B cell (primary cell): ENCODE results near the gene MDK. TPM values are rescaled to one million over a fixed set of nuclear protein-coding genes. Genes with fewer than 3 reads are reported as not detected.

Experiments
- ATAC-seq: fragments of 200-7000 bp; cut with Tn5 transposase; one replicate; pipeline ENCODE4 v1.10.0; 2021; ENCODE audit warnings: low read depth, mild to moderate bottlenecking, moderate number of reproducible peaks, moderate library complexity
- CTCF ChIA-PET: fragments of 350-600 bp; sonication (Branson Sonifier 250); formaldehyde crosslinking; loops from one replicate; lab custom pipeline; 2021; ENCODE audit warnings: antibody characterized with exemption, inconsistent platforms; lab: Charles Lee
- POLR2A ChIA-PET: fragments of 350-600 bp; sonication (Branson Sonifier 250); formaldehyde crosslinking; loops from one replicate; lab custom pipeline; 2021; ENCODE audit warnings: antibody characterized with exemption; lab: Charles Lee
- DNase-seq: peaks from one replicate; pipeline ENCODE4 v3.0.0; 2013
- H2AFZ ChIP-seq: 2 replicates; pipeline ENCODE4 v1.6.1; 2012; ENCODE audit warnings: mild to moderate bottlenecking, low read depth, low read length; ENCODE audit not compliant: insufficient read depth, poor library complexity, severe bottlenecking
- H3K27ac ChIP-seq, 2 donors: 1 replicate in 1 of 2; 2 replicates in 1 of 2; pipeline ENCODE4 v1.5.1; 2012 to 2013; ENCODE audit warnings: low read length in 2 of 2, mild to moderate bottlenecking in 2 of 2, moderate library complexity in 1 of 2
- H3K27me3 ChIP-seq, 4 experiments: fragments of 200-600 bp in 1 of 4; sonication (generic) in 1 of 4; replicated peaks in 1 of 4; 1 replicate in 2 of 4; 2 replicates in 2 of 4; pipeline versions ENCODE4 v1.6.1 to v1.7.0; 2013 to 2016; ENCODE audit warnings: low read length in 3 of 4, mild to moderate bottlenecking in 2 of 4, mixed read lengths in 1 of 4, moderate library complexity in 1 of 4; ENCODE audit not compliant: insufficient read depth in 4 of 4, control insufficient read depth in 3 of 4; ENCODE audit errors: control extremely low read depth in 1 of 4
- H3K36me3 ChIP-seq, 2 experiments: replicated peaks in 1 of 2; 1 replicate in 1 of 2; 2 replicates in 1 of 2; pipeline versions ENCODE4 v1.6.1 to v1.7.1; 2013; ENCODE audit warnings: low read length in 1 of 2; ENCODE audit not compliant: insufficient read depth in 2 of 2, control insufficient read depth in 1 of 2; ENCODE audit errors: control extremely low read depth in 1 of 2, extremely low read depth in 1 of 2
- H3K4me1 ChIP-seq, 2 donors: fragments of 200-600 bp in 1 of 2; sonication (generic) in 1 of 2; 1 replicate in 1 of 2; 2 replicates in 1 of 2; pipeline versions ENCODE4 v1.5.1 to v1.6.1; 2013 to 2017; ENCODE audit warnings: low read length in 2 of 2; ENCODE audit not compliant: control insufficient read depth in 2 of 2, insufficient read depth in 2 of 2
- H3K4me2 ChIP-seq: replicated peaks from 2 replicates; pipeline ENCODE3; 2012; ENCODE audit warnings: mild to moderate bottlenecking, low read depth, low read length; ENCODE audit not compliant: poor library complexity, severe bottlenecking
- H3K4me3 ChIP-seq, 5 experiments: fragments of 200-600 bp in 1 of 5; sonication (generic) in 1 of 5; 1 replicate in 3 of 5; 2 replicates in 2 of 5; pipeline versions ENCODE4 v1.5.1 to v1.7.0; 2011 to 2016; ENCODE audit warnings: low read length in 4 of 5, mild to moderate bottlenecking in 4 of 5, low read depth in 2 of 5, control low read depth in 1 of 5, moderate library complexity in 1 of 5; ENCODE audit not compliant: insufficient read depth in 1 of 5; ENCODE audit errors: control extremely low read depth in 1 of 5, extremely low read depth in 1 of 5
- H3K79me2 ChIP-seq: fragments of 200-600 bp; sonication (generic); one replicate; pipeline ENCODE4 v1.6.0; 2016; ENCODE audit warnings: low read length; ENCODE audit not compliant: control insufficient read depth, insufficient read depth
- H3K9ac ChIP-seq: fragments of 200-600 bp; sonication (generic); 2 replicates; pipeline ENCODE4 v1.6.1; 2017; ENCODE audit warnings: mild to moderate bottlenecking, low read length, moderate library complexity
- H3K9me3 ChIP-seq, 3 donors: one replicate each; pipeline versions ENCODE4 v1.6.1 to v1.7.1; 2013; ENCODE audit warnings: low read length in 2 of 3; ENCODE audit not compliant: control insufficient read depth in 2 of 3, insufficient read depth in 1 of 3; ENCODE audit errors: control extremely low read depth in 1 of 3
- H4K20me1 ChIP-seq: 2 replicates; pipeline ENCODE4 v1.6.0; 2012; ENCODE audit warnings: mild to moderate bottlenecking, low read length; ENCODE audit not compliant: insufficient read depth, control insufficient read depth, poor library complexity, severe bottlenecking
- H3K27ac Mint-ChIP-seq: one replicate; pipeline ENCODE4 v1.8.0; 2021; ENCODE audit warnings: mixed read lengths
- H3K27me3 Mint-ChIP-seq: one replicate; pipeline ENCODE4 v1.8.0; 2021; ENCODE audit warnings: mixed read lengths
- H3K4me1 Mint-ChIP-seq: one replicate; pipeline ENCODE4 v1.8.0; 2021; ENCODE audit warnings: mixed read lengths
- H3K4me3 Mint-ChIP-seq: one replicate; pipeline ENCODE4 v1.8.0; 2021; ENCODE audit warnings: mixed read lengths
- H3K9me3 Mint-ChIP-seq: one replicate; pipeline ENCODE4 v1.8.0; 2022; ENCODE audit warnings: mixed read lengths; ENCODE audit not compliant: insufficient read depth
- EZH2 ChIP-seq: IDR thresholded peaks from 2 replicates; pipeline ENCODE4 v1.6.1; 2012; ENCODE audit warnings: borderline replicate concordance, low read depth, mild to moderate bottlenecking, moderate library complexity, low read length; ENCODE audit not compliant: insufficient read depth, poor library complexity, severe bottlenecking
- intact Hi-C: fragments of 100-400 bp; cut with micrococcal nuclease; formaldehyde crosslinking; loops from one replicate; pipeline ENCODE4 v1.10.0; 2022
- polyA plus RNA-seq: library from polyadenylated mRNA; depleted of rRNA; stranded (reverse); fragments of >200 nt; gene quantifications from 2 replicates; pipeline ENCODE4 v1.2.3, GENCODE V29; 2012
- small RNA-seq: library from RNA; depleted of rRNA; stranded (forward); fragments of <200 nt; gene quantifications from one replicate; pipeline ENCODE3, GENCODE V24; 2012; ENCODE audit warnings: low replicate concordance, low read depth; ENCODE audit not compliant: insufficient read length
- total RNA-seq, 2 donors: library from RNA; stranded (reverse); fragments of 120-200 nt in 1 of 2; gene quantifications; 1 replicate in 1 of 2; 2 replicates in 1 of 2; pipeline versions ENCODE4 v1.2.3 to v1.2.4, GENCODE V29; 2013 to 2022
- TF ChIP-seq, protein P1 (sequence below): fragments of 200-600 bp; IDR thresholded peaks from one replicate; pipeline ENCODE4 v1.8.0; 2022; ENCODE audit warnings: antibody characterized with exemption, mild to moderate bottlenecking

The MDK gene
- total and polyA plus RNA-seq, 2 donors (not counting 1 experiment from before 2014, with no cell fraction given), result 1.5 to 2.6 TPM

DNA sequence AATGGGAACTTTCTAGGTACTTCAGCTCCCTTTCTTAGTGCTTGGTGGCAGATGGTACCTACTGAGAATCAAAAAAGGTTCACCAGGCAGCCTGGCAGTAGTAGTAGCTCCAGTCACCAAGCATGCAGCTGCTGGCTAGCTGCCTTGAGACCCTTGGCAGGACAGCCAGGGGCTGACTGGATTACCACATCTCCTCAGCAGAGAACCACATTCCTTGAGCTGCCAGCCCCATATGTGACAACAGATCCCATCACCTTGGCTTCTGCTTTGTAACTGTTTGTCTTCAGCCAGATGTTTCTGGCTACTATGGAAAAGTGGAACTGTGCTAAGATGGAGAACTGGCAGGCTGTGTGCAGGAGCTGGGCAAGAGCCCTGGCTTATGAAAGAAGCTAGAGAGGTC is 49.7 kb downstream of the MDK start:
- Histone ChIP-seq H3K27ac (no peak overlapping the region), H3K4me2 (no peak overlapping the region), H3K9me3 (no peaks in the 10 kb centered on the region), H3K4me3 (no peak overlapping the region), H4K20me1 (peaks cover 5% of the 10 kb centered on the region), H3K79me2 (no peaks in the 10 kb centered on the region), H3K36me3 (peaks cover 0 to 63% of the 10 kb centered on the region in 2 experiments), H3K4me1 (no peaks in the 10 kb centered on the region), H2AFZ (no peak overlapping the region), H3K27me3 (no peaks in the 10 kb centered on the region), H3K9ac (no peak overlapping the region)
- no peaks in the 10 kb centered on the region for H3K4me1 Mint-ChIP-seq
- POLR2A ChIA-PET, result no interaction called here
- DNase-seq (no peak), ATAC-seq (no peak)
- CTCF ChIA-PET, result no interaction called here
- H3K27me3 Mint-ChIP-seq, result no peaks in the 10 kb centered on the region
- H3K27ac Mint-ChIP-seq, result no peak overlapping the region
- intact Hi-C loops, result no loop called here
- no peak overlapping the region for H3K4me3 Mint-ChIP-seq
- TF ChIP-seq, protein P1, sequence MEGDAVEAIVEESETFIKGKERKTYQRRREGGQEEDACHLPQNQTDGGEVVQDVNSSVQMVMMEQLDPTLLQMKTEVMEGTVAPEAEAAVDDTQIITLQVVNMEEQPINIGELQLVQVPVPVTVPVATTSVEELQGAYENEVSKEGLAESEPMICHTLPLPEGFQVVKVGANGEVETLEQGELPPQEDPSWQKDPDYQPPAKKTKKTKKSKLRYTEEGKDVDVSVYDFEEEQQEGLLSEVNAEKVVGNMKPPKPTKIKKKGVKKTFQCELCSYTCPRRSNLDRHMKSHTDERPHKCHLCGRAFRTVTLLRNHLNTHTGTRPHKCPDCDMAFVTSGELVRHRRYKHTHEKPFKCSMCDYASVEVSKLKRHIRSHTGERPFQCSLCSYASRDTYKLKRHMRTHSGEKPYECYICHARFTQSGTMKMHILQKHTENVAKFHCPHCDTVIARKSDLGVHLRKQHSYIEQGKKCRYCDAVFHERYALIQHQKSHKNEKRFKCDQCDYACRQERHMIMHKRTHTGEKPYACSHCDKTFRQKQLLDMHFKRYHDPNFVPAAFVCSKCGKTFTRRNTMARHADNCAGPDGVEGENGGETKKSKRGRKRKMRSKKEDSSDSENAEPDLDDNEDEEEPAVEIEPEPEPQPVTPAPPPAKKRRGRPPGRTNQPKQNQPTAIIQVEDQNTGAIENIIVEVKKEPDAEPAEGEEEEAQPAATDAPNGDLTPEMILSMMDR, result no peak
- TF ChIP-seq EZH2, result no peak
- H3K9me3 Mint-ChIP-seq, result no peaks in the 10 kb centered on the region

Small RNA genes lying within 50 kb of the gene (small RNA-seq; reads per million reads assigned to genes)
- gene MIR4688, result not detected

Other genes starting within 250 kb of the MDK start
- not detected in 2 replicates for gene CREB3L1, start 104.0 kb upstream of the MDK start, total RNA-seq
- gene CREB3L1, start 104.0 kb upstream of the MDK start, polyA plus RNA-seq, result 0.09 TPM in 1 of 2 replicates, not detected in the other
- gene DGKZ, start 34.2 kb upstream of the MDK start, total RNA-seq, result 56.6 and 60.9 TPM in 2 replicates
- gene DGKZ, start 34.2 kb upstream of the MDK start, polyA plus RNA-seq, result 79.5 and 84.5 TPM in 2 replicates
- gene CHRM4, start 10.1 kb downstream of the MDK start, total RNA-seq, result 0.49 TPM in 1 of 2 replicates, not detected in the other
- gene CHRM4, start 10.1 kb downstream of the MDK start, polyA plus RNA-seq, result 1.4 and 2.7 TPM in 2 replicates
- gene AMBRA1, start 212.4 kb downstream of the MDK start, total RNA-seq, result 36.1 and 47.4 TPM in 2 replicates
- gene AMBRA1, start 212.4 kb downstream of the MDK start, polyA plus RNA-seq, result 13.8 and 16.8 TPM in 2 replicates
- 6.7 and 8.0 TPM in 2 replicates for gene HARBI1, start 235.6 kb downstream of the MDK start, total RNA-seq
- 7.7 and 12.6 TPM in 2 replicates for gene HARBI1, start 235.6 kb downstream of the MDK start, polyA plus RNA-seq
- gene ATG13, start 235.9 kb downstream of the MDK start, total RNA-seq, result 88.8 and 92.8 TPM in 2 replicates
- 35.7 and 48.5 TPM in 2 replicates for gene ATG13, start 235.9 kb downstream of the MDK start, polyA plus RNA-seq